Mononuclear cell (primary cell): Measurements from ENCODE around the gene GABRB3. TPM values are rescaled to one million over a fixed set of nuclear protein-coding genes. Genes with fewer than 3 reads are reported as not detected.
"Not testable (repeated sequence)": the region's sequence is repeated elsewhere in the genome, so short reads cannot be mapped to it uniquely, and the experiment has no call there.

ENCODE experiments used
- H3K27me3 ChIP-seq: 2 replicates; pipeline ENCODE4 v1.6.0; 2011; ENCODE audit warnings: low read length, control low read depth; ENCODE audit not compliant: insufficient read depth
- H3K4me1 ChIP-seq: 2 replicates; pipeline ENCODE4 v1.5.1; 2011; ENCODE audit warnings: mild to moderate bottlenecking, low read length, control low read depth; ENCODE audit not compliant: insufficient read depth
- H3K4me3 ChIP-seq: 2 replicates; pipeline ENCODE4 v1.5.1; 2011; ENCODE audit warnings: mild to moderate bottlenecking, low read length, moderate library complexity
- H3K9me3 ChIP-seq: 2 replicates; pipeline ENCODE4 v1.5.1; 2011; ENCODE audit warnings: low read depth, mild to moderate bottlenecking, control low read depth, low read length
- total RNA-seq: library from RNA; depleted of rRNA; stranded (reverse); fragments of >200 nt; gene quantifications from one replicate; pipeline ENCODE4 v1.2.3, GENCODE V29; 2012

The GABRB3 gene
- total RNA-seq, 1 donor = 0.10 TPM

GRCh38 chr15:26759986-26760385 lies 12.9 kb downstream of the GABRB3 start:
- Histone ChIP-seq H3K4me1 (no peaks in the 10 kb centered on the region), H3K27me3 (no peaks in the 10 kb centered on the region), H3K9me3 (no peaks in the 10 kb centered on the region), H3K4me3 (no peak overlapping the region)

- Histone ChIP-seq H3K4me3 (no peak overlapping the region), H3K27me3 (no peaks in the 10 kb centered on the region), H3K9me3 (no peaks in the 10 kb centered on the region), H3K4me1 (no peaks in the 10 kb centered on the region)
Measured at GRCh38 chr15:26758079-26758478, 14.8 kb downstream of the GABRB3 start.

- H3K4me1 ChIP-seq = no peaks in the 10 kb centered on the region
- H3K4me3 ChIP-seq = no peak overlapping the region
- H3K9me3 ChIP-seq = no peaks in the 10 kb centered on the region
- H3K27me3 ChIP-seq = no peaks in the 10 kb centered on the region
Measured at GRCh38 chr15:26757141-26757540, 15.7 kb downstream of the GABRB3 start.

- H3K4me1 ChIP-seq = no peaks in the 10 kb centered on the region
- no peak overlapping the region for H3K4me3 ChIP-seq
- no peaks in the 10 kb centered on the region for H3K9me3 ChIP-seq
- H3K27me3 ChIP-seq = no peaks in the 10 kb centered on the region
Measured at GRCh38 chr15:26744894-26745293, 28.0 kb downstream of the GABRB3 start.

GRCh38 chr15:26739791-26740190 lies 33.1 kb downstream of the GABRB3 start:
- Histone ChIP-seq H3K27me3 (no peaks in the 10 kb centered on the region), H3K9me3 (no peaks in the 10 kb centered on the region), H3K4me1 (no peaks in the 10 kb centered on the region), H3K4me3 (no peak overlapping the region)

- H3K9me3 ChIP-seq = no peaks in the 10 kb centered on the region
- H3K27me3 ChIP-seq = no peaks in the 10 kb centered on the region
- no peak overlapping the region for H3K4me3 ChIP-seq
- H3K4me1 ChIP-seq = no peaks in the 10 kb centered on the region
Measured at GRCh38 chr15:26738996-26739395, 33.9 kb downstream of the GABRB3 start.

GRCh38 chr15:26736502-26737248 lies 36.2 kb downstream of the GABRB3 start:
- Histone ChIP-seq H3K9me3 (peaks cover 10% of the 10 kb centered on the region), H3K4me1 (no peaks in the 10 kb centered on the region), H3K4me3 (no peak overlapping the region), H3K27me3 (no peaks in the 10 kb centered on the region)

GRCh38 chr15:26731965-26732364 lies 40.9 kb downstream of the GABRB3 start:
- H3K4me3 ChIP-seq = no peak overlapping the region
- no peaks in the 10 kb centered on the region for H3K4me1 ChIP-seq
- H3K9me3 ChIP-seq = peaks cover 10% of the 10 kb centered on the region
- no peaks in the 10 kb centered on the region for H3K27me3 ChIP-seq

- no peaks in the 10 kb centered on the region for H3K27me3 ChIP-seq
Measured at GRCh38 chr15:26729581-26729980, 43.3 kb downstream of the GABRB3 start.

GRCh38 chr15:26729030-26729429 lies 43.8 kb downstream of the GABRB3 start:
- Histone ChIP-seq H3K9me3 (peaks cover 10% of the 10 kb centered on the region), H3K4me1 (no peaks in the 10 kb centered on the region), H3K4me3 (no peak overlapping the region), H3K27me3 (no peaks in the 10 kb centered on the region)

More at GRCh38 chr15:26729581-26729980, 43.3 kb downstream of the GABRB3 start:
- Histone ChIP-seq H3K4me3 (no peak overlapping the region), H3K9me3 (peaks cover 10% of the 10 kb centered on the region), H3K4me1 (no peaks in the 10 kb centered on the region)

- H3K4me1 ChIP-seq = no peaks in the 10 kb centered on the region
- H3K27me3 ChIP-seq = no peaks in the 10 kb centered on the region
- no peak overlapping the region for H3K4me3 ChIP-seq
- no peaks in the 10 kb centered on the region for H3K9me3 ChIP-seq
Measured at GRCh38 chr15:26724381-26725150, 48.3 kb downstream of the GABRB3 start.

- H3K9me3 ChIP-seq = no peaks in the 10 kb centered on the region
- no peaks in the 10 kb centered on the region for H3K27me3 ChIP-seq
- H3K4me3 ChIP-seq = no peak overlapping the region
- no peaks in the 10 kb centered on the region for H3K4me1 ChIP-seq
Measured at GRCh38 chr15:26722621-26723160, 50.2 kb downstream of the GABRB3 start.

- Histone ChIP-seq H3K27me3 (no peaks in the 10 kb centered on the region), H3K9me3 (no peaks in the 10 kb centered on the region), H3K4me3 (no peak overlapping the region), H3K4me1 (no peaks in the 10 kb centered on the region)
Measured at GRCh38 chr15:26721232-26721967, 51.5 kb downstream of the GABRB3 start.

- Histone ChIP-seq H3K4me3 (no peak overlapping the region), H3K9me3 (no peaks in the 10 kb centered on the region), H3K27me3 (no peaks in the 10 kb centered on the region), H3K4me1 (no peaks in the 10 kb centered on the region)
Measured at GRCh38 chr15:26720546-26720945, 52.3 kb downstream of the GABRB3 start.

- not testable (repeated sequence) for H3K4me3 ChIP-seq, H3K9me3 ChIP-seq, H3K4me1 ChIP-seq, H3K27me3 ChIP-seq
Measured at GRCh38 chr15:26719866-26720265, 53.0 kb downstream of the GABRB3 start.
